NCI-H446 treated with DMSO at 0.1 percent for 48 hours (cell line): ENCODE data around the gene CPLX4.

Source experiments
- DNase-seq: peaks from one replicate; lab custom pipeline; 2025; lab: John Stamatoyannopoulos, UW

The CPLX4 gene

GRCh38 chr18:59306640-59307039, 11.8 kb downstream of the CPLX4 start:
- no peak for DNase-seq

- DNase-seq, result no peak
These were observed 13.2 kb downstream of the CPLX4 start for GRCh38 chr18:59305295-59305694.

DNA sequence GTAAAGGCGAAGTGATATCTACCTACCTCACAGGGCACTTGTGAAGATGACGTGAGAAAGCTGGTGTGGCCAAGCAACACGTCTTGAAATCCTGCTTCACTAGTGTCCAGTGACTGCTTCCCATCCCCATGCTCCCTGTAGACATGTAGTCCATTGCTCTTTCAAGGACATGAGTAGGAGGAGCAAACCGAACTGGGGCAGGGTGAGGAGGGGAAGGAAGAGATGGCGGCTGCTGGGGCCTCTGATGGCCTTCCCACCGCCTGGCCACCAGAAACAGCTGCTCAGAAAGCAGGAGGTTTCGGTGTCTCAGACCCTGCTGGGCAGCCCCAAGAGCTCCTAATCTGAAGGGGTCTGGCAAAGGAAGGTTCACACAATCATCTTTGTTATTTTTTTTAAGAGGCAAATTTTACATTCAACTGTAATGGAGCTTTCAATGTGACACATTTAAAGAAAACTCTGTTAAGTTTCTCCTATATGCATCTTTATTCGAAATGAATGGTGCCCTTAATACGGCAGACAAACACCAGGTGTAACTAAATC, 14.7 kb downstream of the CPLX4 start:
- DNase-seq, result no peak

GRCh38 chr18:59303006-59303405, 15.4 kb downstream of the CPLX4 start:
- no peak for DNase-seq

GRCh38 chr18:59301929-59302328, 16.5 kb downstream of the CPLX4 start:
- DNase-seq, result no peak

DNA sequence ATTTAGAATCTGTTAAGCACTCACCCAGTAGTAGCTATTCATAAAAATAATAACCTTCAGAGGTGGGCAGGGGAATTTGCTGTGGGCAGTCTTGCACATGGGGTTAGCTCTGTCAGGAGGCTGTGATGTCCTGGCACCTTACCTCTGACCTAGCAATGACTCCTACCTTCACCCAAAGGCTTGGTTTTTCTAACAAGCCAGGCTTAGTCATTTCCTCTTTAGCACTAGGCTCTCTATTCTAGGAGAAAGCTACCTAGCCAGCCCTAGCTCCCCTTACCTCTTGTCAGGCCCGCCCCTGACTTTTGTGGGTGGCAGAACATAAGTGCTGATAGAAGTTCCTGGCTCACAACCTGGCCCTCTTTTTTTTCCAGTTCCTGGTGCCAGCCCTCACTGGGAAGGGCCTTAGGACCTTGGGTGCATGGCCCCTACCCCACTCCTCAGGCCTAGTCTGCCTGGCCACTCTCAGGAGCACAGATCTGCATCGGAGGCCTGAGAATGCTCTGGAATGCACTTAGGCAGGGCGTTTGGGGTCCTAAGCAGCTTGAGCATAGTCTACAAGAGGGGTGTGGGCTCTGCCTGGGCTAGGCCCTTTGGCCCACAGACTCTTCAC, 17.7 kb downstream of the CPLX4 start:
- DNase-seq, result no peak

- no peak for DNase-seq
These were observed 19.6 kb downstream of the CPLX4 start for GRCh38 chr18:59298871-59299270.

DNA sequence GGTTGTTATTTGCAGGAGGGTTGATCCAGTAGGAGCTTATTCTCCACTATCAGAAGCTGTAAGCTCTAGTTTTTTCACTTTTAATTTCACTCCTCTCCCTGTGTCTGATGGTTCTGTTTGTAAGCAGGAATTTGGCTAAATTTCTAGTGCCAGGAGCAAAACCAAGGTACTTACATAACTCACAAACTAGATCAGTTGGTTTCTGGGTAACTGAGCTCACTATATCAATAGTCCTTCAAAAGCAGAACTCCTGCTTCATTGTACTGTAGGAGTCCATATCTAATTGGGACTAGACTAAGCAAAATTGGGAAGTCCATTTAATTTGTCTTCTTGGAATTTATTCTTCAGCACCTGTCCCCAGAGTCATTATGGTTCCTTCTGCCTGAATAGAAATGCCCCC, 25.1 kb downstream of the CPLX4 start:
- DNase-seq, result no peak

DNA sequence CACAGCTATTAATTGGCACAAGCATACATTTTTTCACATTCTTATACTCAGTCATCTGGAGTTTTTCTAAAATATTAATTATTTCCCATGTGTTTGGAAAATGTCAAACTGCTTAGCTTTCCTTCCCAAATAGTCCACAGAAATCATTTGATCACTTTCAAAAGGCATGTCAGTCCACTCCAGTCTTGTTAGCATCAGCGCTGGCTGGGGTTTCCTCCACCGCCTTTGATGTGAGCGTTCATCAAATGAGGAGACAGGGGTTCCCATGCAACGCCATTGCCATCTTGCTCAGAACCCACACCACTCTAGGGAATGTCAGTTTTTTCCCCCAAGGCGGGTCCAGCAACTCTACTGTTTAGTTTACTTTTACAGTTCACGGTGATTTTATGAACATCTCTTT, 32.1 kb downstream of the CPLX4 start:
- DNase-seq, result no peak

DNA sequence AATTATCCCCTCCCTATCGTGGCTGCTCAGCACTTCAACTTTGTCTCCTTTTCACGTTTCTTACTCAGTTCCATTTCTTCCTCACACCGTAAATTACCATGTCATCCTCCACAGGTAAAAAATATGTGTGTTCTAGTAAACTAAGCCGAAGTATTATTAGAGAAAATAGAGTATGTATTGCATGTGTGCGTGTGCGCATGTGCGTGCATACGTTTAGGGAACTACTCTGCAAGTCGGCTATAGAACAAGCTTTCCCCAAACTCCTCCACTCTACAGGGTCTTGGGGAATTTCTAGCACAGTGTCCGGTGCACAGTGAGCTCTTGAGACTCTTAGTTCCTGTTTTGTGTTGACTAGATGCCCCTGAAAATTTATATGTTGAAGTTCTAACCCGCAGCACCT, 36.1 kb downstream of the CPLX4 start:
- DNase-seq, result no peak

GRCh38 chr18:59279722-59280121, 38.7 kb downstream of the CPLX4 start:
- no peak for DNase-seq

GRCh38 chr18:59279193-59279592, 39.3 kb downstream of the CPLX4 start:
- no peak for DNase-seq

DNA sequence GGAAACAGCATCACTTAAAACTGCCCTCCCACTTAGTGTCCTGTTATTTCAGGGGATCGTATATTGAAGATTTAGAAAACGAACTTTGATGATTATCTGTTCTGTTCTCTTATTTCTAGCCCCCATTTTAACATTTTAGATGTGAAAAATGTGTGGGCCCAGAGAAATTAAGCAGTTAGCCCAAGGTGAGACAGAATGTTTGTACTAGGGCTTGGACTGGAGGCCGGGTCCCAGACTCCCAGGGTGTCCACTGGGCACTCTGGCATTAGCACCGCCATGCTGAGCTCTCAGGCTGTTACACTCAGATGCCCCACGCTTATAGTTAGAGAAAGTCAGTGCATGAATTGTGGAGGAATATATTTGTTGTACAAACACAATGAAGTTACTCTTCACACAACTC, 39.7 kb downstream of the CPLX4 start:
- DNase-seq, result no peak

DNA sequence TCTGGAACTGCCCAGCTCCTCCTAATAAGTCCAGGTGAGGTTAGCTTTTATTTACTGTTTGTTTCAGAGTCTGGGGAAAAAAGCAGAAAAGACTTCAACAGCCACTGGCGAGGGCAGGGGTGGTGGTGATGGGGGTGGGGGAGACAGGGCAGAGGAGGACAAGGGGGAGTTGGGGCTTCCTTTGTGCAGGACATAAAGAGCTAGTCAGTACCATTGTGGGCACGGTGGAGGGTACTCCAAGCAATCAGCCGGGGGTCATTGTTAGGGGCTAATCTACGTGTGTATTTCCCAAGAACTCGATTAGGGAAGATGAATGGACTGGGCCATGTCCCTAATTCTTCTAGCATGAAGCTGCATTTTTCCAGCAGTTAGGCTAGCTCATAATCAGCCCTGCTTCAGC, 42.4 kb downstream of the CPLX4 start:
- no peak for DNase-seq

DNA sequence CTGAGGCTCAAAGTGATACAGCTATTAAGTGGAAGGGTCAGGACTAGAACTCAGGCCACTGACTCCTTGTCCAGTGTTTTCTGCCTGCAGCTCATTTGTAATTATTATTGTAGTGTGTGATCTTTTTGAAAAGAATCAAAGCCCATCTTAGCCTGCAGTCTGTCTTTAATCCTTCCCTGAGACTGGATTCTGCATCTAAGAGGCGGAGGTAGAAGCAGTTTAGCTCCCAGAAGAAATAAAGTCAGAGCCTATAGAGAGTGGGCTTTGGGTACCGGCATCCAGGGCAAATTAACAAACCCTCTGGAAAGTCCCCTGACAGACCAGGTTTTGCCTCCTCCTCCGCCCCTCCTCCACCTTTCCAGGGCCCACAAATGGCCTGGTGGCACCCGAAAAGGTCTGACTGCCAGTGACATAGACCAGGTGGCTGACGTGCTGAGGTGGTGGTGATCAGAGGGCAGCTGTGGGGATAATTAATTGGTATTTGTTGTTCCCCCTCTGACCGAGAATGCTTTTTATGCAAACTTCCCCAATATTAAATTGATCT, 43.0 kb downstream of the CPLX4 start:
- no peak for DNase-seq

DNA sequence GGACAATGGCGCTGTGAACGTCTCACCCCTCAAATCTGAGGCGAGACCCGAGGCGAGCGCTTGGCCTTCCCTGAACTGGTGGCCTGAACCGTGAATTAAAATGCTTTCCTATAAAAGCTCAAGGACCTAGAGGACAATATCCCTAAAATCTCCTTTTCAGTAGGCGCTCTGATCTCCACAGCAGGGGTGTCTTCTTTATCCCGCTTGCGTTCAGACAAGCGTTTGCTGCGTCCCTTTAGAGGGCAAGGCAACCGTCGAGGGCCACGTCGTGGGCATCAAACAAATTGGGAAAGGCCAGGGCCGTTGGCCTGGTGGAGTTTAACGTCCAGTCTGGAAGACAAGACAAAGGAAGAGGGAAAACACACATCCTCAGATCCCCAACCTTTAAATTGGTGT, 43.9 kb downstream of the CPLX4 start:
- no peak for DNase-seq

GRCh38 chr18:59273759-59274532, 44.5 kb downstream of the CPLX4 start:
- DNase-seq, result no peak

GRCh38 chr18:59272891-59273758, 45.3 kb downstream of the CPLX4 start, which contains the start of gene RAX:
TSS of gene RAX (minus strand) at chr18:59273454. CDS start at chr18:59273206, 248 bp downstream.
- DNase-seq, result no peak

GRCh38 chr18:59272221-59272888, 46.1 kb downstream of the CPLX4 start:
- DNase-seq, result no peak

DNA sequence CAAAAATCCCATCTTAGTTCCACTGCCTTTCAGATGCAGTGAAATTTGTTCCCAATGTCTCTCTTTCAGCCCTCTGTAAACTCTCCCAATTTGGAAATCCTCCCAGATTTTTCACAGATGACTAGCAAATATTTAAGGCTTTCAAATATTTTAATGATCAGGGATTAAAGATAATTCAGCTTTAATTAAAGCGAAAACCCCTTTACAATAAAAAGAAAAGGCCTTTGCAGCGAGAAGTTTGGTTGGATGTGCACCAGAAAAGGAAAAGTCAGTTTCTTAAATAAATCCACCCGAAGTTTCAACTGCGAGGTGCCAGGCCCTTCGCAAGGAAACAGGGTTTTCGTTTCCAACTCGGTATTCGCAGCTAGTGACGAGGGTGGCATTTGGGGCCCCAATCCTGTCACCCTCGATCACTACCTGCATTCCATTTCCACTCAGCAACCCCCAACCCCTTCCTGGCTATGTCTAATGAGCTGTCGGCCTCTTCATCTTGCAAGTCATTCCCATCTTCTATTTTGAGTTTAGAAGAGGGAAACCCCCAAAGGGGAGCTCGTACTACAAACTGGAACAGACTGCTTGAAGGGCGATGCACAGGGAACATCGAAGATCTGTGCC, 46.7 kb downstream of the CPLX4 start:
- no peak for DNase-seq

DNA sequence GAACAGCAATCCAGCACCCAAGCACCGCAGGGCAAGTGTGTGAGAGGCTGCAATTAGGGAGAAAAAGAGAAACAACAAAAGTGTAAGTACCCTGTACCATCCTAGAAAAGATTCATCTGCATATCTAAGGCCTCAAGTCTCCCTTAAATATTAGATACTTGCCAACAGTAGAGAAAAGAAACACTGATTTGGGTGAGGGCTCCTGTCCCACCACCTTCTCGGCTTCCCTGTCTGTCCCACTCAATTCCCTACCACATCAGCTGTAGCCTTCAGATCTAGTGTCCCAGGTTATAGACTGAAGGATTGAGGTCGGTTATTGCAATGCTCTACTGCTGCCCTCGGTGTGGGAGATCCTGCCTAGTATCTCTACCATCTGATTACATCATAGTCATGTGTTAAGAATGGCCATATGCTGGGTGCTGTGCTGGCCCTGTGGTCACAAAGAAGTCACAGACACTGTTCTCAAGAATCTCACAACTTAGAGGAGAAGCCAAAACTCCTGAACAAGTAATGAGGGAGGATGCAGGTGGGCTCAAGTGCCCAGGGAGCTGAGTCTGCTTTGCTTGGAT, 47.7 kb downstream of the CPLX4 start:
- no peak for DNase-seq
